Measurements from ENCODE around the gene HSPB8. TPM values are rescaled to one million over a fixed set of nuclear protein-coding genes. Genes with fewer than 3 reads are reported as not detected.
"Not testable (repeated sequence)": the region's sequence is repeated elsewhere in the genome, so short reads cannot be mapped to it uniquely, and the experiment has no call there.

Gene HSPB8
- total and polyA plus RNA-seq, 8 donors = 13.6 to 68.6 (median 16.7) TPM

DNA sequence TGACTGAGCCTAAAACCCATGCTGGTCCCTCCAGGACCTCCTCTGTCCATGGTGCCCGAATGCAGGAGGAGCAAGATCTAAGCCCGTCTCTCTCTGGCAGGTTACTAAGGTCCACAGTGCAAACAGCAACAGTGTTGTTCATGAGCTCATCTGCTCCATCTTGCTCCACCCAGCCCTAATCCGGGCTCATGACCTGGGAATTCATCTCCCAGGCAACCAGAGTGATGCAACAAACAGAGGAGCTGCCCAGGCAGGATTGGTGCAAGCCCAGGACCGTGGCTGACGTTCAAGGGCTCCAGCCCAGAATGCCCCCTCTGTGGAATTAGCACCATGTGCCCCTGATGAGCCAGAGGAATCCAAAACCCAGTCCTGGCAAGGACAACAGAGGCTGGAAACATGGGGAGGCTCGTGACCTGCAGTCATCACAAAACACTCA, 29.9 kb downstream of the HSPB8 start:
- ATAC-seq = peak; percentile 75

DNA sequence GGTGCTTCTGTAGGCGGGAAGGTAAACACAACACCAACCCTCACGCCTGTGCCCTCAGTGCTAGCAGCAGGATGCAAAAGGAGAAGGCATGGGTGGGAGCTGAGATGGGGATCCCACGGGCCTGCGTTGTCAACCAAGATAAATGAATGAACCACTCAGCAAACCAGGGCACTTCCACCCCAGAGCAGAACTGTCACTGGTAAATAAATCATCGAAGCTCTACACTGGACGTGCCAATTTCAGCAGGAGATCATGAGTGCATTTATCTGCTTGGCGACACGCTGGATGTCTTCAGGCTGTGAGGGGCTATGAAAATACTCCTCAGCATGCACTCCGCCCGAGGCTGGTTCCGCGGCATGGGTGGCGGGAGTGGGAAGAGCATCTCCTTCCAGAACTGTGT, 33.2 kb downstream of the HSPB8 start:
- intact Hi-C loops (cut with DNase I) = no loop called here
- no peak for ATAC-seq

More for the DNA sequence above, 29.9 kb downstream of the HSPB8 start:
- Histone ChIP-seq H3K27ac (peak overlapping the region in 1 of 2 donors; percentile 35), H3K36me3 (no peaks in the 10 kb centered on the region), H3K4me3 (no peak overlapping the region), H3K27me3 (no peaks in the 10 kb centered on the region), H3K9me3 (no peaks in the 10 kb centered on the region), H3K4me1 (peaks cover 0 to 7% of the 10 kb centered on the region in 2 donors)
- peak in 3 of 4 donors; percentile 38 to 80 (median 54) for DNase-seq
- intact Hi-C loops (cut with DNase I) = no loop called here
- TF ChIP-seq, protein P1, sequence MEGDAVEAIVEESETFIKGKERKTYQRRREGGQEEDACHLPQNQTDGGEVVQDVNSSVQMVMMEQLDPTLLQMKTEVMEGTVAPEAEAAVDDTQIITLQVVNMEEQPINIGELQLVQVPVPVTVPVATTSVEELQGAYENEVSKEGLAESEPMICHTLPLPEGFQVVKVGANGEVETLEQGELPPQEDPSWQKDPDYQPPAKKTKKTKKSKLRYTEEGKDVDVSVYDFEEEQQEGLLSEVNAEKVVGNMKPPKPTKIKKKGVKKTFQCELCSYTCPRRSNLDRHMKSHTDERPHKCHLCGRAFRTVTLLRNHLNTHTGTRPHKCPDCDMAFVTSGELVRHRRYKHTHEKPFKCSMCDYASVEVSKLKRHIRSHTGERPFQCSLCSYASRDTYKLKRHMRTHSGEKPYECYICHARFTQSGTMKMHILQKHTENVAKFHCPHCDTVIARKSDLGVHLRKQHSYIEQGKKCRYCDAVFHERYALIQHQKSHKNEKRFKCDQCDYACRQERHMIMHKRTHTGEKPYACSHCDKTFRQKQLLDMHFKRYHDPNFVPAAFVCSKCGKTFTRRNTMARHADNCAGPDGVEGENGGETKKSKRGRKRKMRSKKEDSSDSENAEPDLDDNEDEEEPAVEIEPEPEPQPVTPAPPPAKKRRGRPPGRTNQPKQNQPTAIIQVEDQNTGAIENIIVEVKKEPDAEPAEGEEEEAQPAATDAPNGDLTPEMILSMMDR (IDR thresholded peaks at IDR 0.05) = no peak

GRCh38 chr12:119216084-119216483, 37.4 kb downstream of the HSPB8 start:
- TF ChIP-seq, protein P1 (IDR thresholded peaks at IDR 0.05) = no peak
- ATAC-seq (no peak), DNase-seq (no peak)

More for the DNA sequence above, 33.2 kb downstream of the HSPB8 start:
- Histone ChIP-seq H3K4me3 (no peak overlapping the region), H3K27ac (no peak overlapping the region), H3K9me3 (no peaks in the 10 kb centered on the region), H3K36me3 (no peaks in the 10 kb centered on the region), H3K4me1 (peaks cover 0 to 3% of the 10 kb centered on the region in 2 donors), H3K27me3 (no peaks in the 10 kb centered on the region)
- TF ChIP-seq, protein P1 (IDR thresholded peaks at IDR 0.05) = no peak
- DNase-seq = no peak

GRCh38 chr12:119218875-119219274, 40.1 kb downstream of the HSPB8 start:
- intact Hi-C loops (cut with DNase I); H3K9me3 ChIP-seq; H3K4me3 ChIP-seq; H3K27me3 ChIP-seq; DNase-seq; H3K27ac ChIP-seq; H3K4me1 ChIP-seq; H3K36me3 ChIP-seq; ATAC-seq: not testable (repeated sequence)

More at GRCh38 chr12:119216084-119216483, 37.4 kb downstream of the HSPB8 start:
- Histone ChIP-seq H3K36me3 (no peaks in the 10 kb centered on the region), H3K4me3 (no peak overlapping the region), H3K27me3 (no peaks in the 10 kb centered on the region), H3K9me3 (no peaks in the 10 kb centered on the region), H3K4me1 (no peaks in the 10 kb centered on the region), H3K27ac (no peak overlapping the region)
- intact Hi-C loops (cut with DNase I) = no loop called here

DNA sequence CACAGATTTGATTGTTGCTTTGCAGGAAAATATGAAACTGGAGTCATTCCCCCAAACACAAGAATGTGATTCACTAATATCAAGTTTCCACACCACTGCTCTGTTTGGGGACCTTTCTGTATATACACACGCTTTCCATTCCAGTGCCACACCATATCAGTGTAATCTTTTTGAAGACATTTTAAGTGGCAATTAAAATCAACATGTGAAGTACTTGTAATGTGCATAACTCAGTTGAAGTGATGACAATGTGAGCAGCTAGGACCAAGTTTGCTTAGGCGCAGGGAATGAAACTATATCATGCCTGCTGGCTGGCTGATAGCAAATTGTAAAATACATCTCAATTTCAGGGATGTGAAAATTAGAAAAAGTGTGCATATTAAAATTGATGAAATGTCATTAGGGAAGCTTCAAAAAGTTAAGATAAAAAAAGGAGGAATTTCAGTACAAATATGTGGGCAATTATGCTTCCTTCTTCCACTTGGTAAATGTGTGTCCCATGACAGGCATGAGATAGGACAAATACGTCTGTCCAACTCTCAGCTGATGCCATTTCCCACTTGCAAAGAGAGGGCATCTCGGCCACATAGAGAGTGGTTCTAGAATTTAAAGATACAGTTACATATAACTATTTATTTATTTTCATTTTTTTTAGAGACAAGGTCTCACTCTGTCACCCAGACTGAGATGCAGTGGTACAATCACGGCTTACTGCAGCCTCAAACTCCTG, 43.7 kb downstream of the HSPB8 start:
- Histone ChIP-seq H3K4me3 (no peak overlapping the region), H3K9me3 (no peaks in the 10 kb centered on the region), H3K27ac (no peak overlapping the region), H3K36me3 (no peaks in the 10 kb centered on the region), H3K4me1 (no peaks in the 10 kb centered on the region), H3K27me3 (no peaks in the 10 kb centered on the region)
- TF ChIP-seq, protein P1 (IDR thresholded peaks at IDR 0.05) = no peak
- DNase-seq (peak in 1 of 4 donors; percentile 32), ATAC-seq (peak; percentile 92)
- intact Hi-C loops (cut with DNase I) = no loop called here
